HG02938 (cell line): ENCODE measurements around the gene NHLRC1.

Experiments used
- ATAC-seq: cut with Tn5 transposase; IDR thresholded peaks from one replicate; pipeline ENCODE4 v1.9.1; 2021; ENCODE audit warnings: mild to moderate bottlenecking, moderate library complexity; ENCODE audit not compliant: unreplicated experiment

NHLRC1 gene

DNA sequence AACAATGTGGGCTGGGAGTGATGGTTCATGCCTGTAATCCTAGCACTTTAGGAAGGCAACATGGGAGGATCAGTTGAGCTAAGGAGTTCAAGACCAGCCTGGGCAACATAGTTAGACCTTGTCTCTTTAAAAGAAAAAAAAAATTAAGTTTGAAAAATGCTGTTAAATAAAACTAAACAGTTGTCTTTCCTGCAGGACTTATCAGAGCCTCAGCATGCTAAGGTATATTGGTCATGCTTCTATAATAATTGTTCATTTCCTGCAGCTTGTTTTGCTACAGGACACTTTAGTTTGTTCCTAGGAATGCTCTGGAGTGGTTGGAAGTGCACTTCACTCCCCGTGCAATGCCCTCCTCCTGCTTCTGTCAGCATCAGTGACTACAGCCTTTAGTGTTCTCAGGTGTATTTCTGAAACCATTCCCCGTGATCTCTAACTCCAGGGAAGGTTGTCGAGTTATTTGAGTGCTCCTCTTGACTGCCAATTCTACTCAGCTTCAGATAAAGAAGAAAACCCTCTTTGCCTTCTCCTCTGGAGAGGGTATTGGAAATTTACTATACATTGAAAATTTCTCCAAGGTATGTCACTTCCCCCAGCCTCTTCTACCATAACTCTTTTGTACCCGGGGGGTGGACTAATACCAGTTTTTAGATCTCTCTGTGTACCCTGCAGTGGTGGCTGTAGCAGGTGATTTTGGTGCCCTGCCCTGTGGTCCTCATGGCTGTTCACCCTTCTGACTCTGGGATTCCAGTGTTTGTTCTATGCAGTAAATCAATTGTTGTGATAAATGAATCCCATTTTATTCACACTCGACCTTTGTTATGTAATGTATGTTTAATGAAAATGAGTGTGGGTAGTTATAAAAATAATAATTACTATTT, 33.8 kb downstream of the NHLRC1 start:
- ATAC-seq, result no peak

DNA sequence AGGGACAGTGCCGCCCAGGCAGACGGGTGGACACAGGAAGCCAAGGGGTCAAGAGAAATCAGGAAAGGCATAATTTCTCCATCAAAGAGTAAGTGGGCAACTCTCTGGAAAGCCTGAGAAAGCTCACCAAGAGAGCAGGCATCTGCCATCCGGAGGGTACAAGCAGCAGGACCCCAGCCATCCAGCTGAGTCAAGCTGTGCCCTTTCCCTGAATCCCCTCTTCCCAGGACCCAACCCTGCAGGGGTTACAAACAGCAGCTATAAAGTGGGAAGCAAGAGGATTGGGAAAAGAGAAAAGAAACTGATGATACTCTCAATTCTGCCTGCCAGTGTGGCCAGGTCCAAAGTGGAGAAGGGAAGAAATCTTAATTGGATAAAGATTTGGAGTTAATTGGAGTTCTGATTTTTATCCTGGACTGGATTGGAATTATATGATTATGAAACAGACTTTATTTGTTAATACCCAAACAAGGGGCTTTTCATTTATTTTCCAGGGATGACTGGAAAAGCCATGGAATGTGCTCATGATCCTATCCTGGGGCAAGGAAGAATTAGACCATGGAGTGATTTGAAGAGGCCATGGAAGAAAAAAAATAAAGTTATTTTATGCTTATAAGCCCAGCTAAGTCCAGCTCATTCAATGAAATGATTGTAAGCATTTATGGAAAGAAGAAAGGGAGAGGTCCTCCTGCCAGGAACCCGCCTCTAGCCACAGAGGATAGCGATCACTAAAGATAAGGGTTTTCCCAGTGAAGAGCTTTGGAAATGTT, 34.9 kb downstream of the NHLRC1 start:
- no peak for ATAC-seq

DNA sequence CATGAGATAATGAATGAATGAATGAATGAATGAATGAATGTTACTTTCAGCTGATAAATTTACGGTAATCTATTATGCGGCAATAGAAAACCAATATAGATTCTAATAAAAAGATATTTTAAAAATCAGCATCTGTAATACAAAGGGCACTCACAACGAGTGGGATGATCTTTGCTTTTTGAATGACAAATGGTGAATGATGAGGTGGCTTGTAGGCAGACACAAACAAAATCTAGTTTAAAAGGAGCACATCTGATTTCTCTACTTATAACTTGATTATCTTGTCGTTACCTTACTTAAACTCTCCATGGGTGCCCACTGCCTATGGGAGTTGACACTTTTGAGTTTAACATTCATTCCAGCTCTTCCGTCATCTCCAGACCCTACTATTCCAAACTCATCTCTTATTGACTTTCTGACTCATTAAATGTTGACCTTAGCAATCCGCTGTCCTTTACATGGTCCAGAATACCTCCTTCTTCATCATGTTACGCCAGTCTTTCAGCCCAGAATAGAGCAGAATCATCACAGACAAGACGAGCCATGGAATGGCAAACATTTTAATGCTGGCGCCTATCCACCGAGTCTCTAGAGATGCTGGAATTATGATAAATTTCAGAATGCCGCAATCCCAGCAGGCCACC, 41.3 kb downstream of the NHLRC1 start:
- ATAC-seq, result no peak

DNA sequence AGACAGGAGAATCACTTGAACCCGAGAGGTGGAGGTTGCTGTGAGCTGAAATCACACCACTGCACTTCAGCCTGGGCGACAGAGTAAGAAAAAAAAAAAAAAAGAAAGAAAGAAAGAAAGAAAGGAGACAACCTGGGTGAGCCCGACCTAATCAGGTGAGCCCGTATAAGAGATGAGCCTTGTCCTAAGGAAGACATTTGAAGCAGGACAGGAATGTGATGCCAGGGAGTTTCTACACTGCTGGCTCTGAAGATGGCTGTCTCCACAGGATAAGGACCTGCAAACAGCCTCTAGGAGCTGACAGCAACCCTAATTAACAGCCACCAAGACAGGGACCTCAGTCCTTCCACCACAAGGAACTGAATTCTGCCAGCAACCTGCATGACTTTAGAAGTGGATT, 41.9 kb downstream of the NHLRC1 start:
- ATAC-seq, result no peak

DNA sequence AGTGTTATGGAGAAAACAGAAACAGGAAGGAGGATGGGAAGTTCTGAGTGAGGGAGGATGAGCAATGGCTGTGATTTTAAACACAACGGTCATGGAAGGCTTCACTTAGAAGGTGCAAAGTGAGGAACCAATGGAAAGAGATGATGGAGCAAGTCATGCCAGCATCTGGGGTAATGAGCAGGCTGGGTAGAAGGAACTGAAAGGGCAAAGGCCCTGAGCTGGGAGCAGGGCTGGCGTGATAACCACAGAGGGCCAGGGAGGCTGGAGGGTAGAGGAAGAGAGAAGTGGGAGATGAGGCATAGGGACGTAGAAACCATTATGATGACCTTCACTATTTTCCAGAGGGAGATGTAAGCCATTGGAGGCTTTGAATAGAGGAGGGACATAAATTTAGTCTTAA, 43.6 kb downstream of the NHLRC1 start:
- ATAC-seq, result no peak

DNA sequence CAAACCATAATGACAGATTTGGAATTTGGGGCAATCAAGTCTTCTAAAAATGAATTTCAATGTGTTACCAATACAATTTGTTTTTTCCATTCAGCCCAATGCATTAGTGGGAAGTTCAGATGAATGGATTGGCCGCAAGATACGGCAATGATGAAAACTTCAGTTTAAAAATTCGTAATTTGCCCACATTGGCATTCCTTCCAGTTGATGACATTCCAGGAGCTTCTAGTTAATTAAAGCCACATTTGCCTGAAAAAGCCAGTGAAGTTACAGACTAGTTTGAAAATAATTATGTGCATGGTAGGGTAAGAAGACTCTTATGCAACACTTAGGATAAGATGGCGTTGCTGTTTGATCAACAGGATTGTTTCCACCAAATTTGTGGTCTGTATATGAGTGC, 46.2 kb downstream of the NHLRC1 start:
- ATAC-seq, result no peak

DNA sequence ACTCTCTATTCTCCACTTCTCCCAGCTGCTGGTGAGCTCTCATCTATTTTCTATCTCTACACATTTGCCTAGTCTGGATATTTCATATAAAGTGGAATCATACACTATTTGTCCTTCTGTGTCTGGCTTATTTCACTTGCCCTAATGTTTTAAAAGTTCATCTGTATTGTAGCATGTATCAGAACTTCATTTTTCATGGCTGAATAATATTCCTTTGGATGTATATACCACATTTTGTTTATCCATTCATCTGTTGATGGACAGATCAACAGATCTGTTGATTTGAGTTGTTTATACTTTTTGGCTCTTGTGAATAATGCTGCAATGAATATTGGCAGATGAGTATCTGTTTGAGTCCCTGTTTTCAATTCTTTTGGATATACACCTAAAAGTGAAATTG, 49.6 kb downstream of the NHLRC1 start:
- no peak for ATAC-seq

DNA sequence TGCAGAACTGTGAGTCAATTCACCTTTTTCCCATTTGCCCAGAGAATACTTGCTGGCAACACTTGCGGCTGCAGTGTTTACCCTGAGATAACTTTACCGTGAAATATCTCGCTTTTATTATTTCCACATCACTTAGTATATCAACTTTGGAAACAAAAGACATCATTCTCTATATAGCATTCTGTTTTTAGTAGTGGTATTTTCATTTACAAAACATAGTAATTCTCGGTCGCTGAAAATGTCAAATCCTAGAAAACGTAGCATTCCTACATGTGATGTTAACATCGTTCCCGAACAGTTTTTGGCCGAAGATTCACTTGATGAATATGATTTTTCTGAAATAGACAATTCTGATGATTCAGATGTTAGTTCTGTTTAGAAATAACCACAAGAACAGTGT, 52.0 kb downstream of the NHLRC1 start:
- ATAC-seq, result no peak
